ENCODE data around the gene SYT1. TPM values are rescaled to one million over a fixed set of nuclear protein-coding genes. Genes with fewer than 3 reads are reported as not detected.
"Not testable (repeated sequence)": the region's sequence is repeated elsewhere in the genome, so short reads cannot be mapped to it uniquely, and the experiment has no call there.

Gene SYT1
- total RNA-seq, 1 experiment from 2014 or later, result 1.3 TPM

GRCh38 chr12:78829690-78830089, 34.9 kb upstream of the SYT1 start:
- H3K27ac Mint-ChIP-seq (ENCODE audit: unreplicated experiment), result no peak overlapping the region
- no peak overlapping the region for H3K4me3 Mint-ChIP-seq (ENCODE audit: low read depth, unreplicated experiment)
- intact Hi-C loops (cut with micrococcal nuclease; ENCODE audit: unreplicated experiment), result no loop called here
- no peaks in the 10 kb centered on the region for H3K36me3 Mint-ChIP-seq (ENCODE audit: insufficient read depth, unreplicated experiment)
- no peak for DNase-seq
- CTCF ChIA-PET, result no interaction called here
- H3K27me3 Mint-ChIP-seq (ENCODE audit: unreplicated experiment), result no peaks in the 10 kb centered on the region
- H3K9me3 Mint-ChIP-seq (ENCODE audit: low read depth, unreplicated experiment), result peaks cover 9% of the 10 kb centered on the region
- peaks cover 6% of the 10 kb centered on the region for H3K4me1 Mint-ChIP-seq (ENCODE audit: low read depth, unreplicated experiment)
- TF ChIP-seq CTCF (IDR thresholded peaks at IDR 0.05; ENCODE audit: unreplicated experiment), result no peak
- no TSS peak for BruUV-seq (replicated peaks)

GRCh38 chr12:78835493-78835892, 29.1 kb upstream of the SYT1 start:
- DNase-seq, result no peak
- H3K36me3 Mint-ChIP-seq (ENCODE audit: insufficient read depth, unreplicated experiment), result no peaks in the 10 kb centered on the region
- no TSS peak for BruUV-seq (replicated peaks)
- CTCF ChIA-PET, result no interaction called here
- no peaks in the 10 kb centered on the region for H3K4me1 Mint-ChIP-seq (ENCODE audit: low read depth, unreplicated experiment)
- TF ChIP-seq CTCF (IDR thresholded peaks at IDR 0.05; ENCODE audit: unreplicated experiment), result no peak
- H3K9me3 Mint-ChIP-seq (ENCODE audit: low read depth, unreplicated experiment), result peaks cover 3% of the 10 kb centered on the region
- H3K4me3 Mint-ChIP-seq (ENCODE audit: low read depth, unreplicated experiment), result no peak overlapping the region
- H3K27ac Mint-ChIP-seq (ENCODE audit: unreplicated experiment), result no peak overlapping the region
- H3K27me3 Mint-ChIP-seq (ENCODE audit: unreplicated experiment), result no peaks in the 10 kb centered on the region
- intact Hi-C loops (cut with micrococcal nuclease; ENCODE audit: unreplicated experiment), result no loop called here

GRCh38 chr12:78840518-78841019, 24.0 kb upstream of the SYT1 start:
- BruUV-seq (replicated peaks); CTCF ChIA-PET; H3K4me3 Mint-ChIP-seq (ENCODE audit: low read depth, unreplicated experiment); H3K36me3 Mint-ChIP-seq (ENCODE audit: insufficient read depth, unreplicated experiment); H3K27ac Mint-ChIP-seq (ENCODE audit: unreplicated experiment); H3K9me3 Mint-ChIP-seq (ENCODE audit: low read depth, unreplicated experiment); H3K27me3 Mint-ChIP-seq (ENCODE audit: unreplicated experiment); DNase-seq; H3K4me1 Mint-ChIP-seq (ENCODE audit: low read depth, unreplicated experiment); intact Hi-C loops (cut with micrococcal nuclease; ENCODE audit: unreplicated experiment): not testable (repeated sequence)

GRCh38 chr12:78853231-78853630, 11.3 kb upstream of the SYT1 start:
- TF ChIP-seq CTCF (IDR thresholded peaks at IDR 0.05; ENCODE audit: unreplicated experiment), result no peak
- Mint-ChIP-seq H3K27ac (ENCODE audit: unreplicated experiment) (no peak overlapping the region), H3K36me3 (ENCODE audit: insufficient read depth, unreplicated experiment) (no peaks in the 10 kb centered on the region), H3K4me3 (ENCODE audit: low read depth, unreplicated experiment) (no peak overlapping the region), H3K9me3 (ENCODE audit: low read depth, unreplicated experiment) (no peaks in the 10 kb centered on the region), H3K27me3 (ENCODE audit: unreplicated experiment) (no peaks in the 10 kb centered on the region), H3K4me1 (ENCODE audit: low read depth, unreplicated experiment) (no peaks in the 10 kb centered on the region)
- no TSS peak for BruUV-seq (replicated peaks)
- intact Hi-C loops (cut with micrococcal nuclease; ENCODE audit: unreplicated experiment), result no loop called here
- CTCF ChIA-PET, result interaction anchor here (1.9 kb wide), 1 partner anchor 10 kb away, joined by 5 read pairs; the partner anchor contains the start of gene SYT1
- no peak for DNase-seq

Data from Calu3 (cell line).